Brain microvascular endothelial cell (primary cell): ENCODE results near the gene TUBB.

Experiments
- DNase-seq: peaks from one replicate; pipeline ENCODE4 v3.0.0-alpha.2; 2020
- H3K27ac ChIP-seq: fragments of 250-450 bp; sonication (Bioruptor Pico); 2 replicates; pipeline ENCODE4 v1.5.1; 2020; ENCODE audit warnings: mild to moderate bottlenecking, moderate library complexity
- H3K27me3 ChIP-seq: fragments of 250-450 bp; sonication (Bioruptor Pico); replicated peaks from 2 replicates; pipeline ENCODE4 v1.5.1; 2020; ENCODE audit warnings: mild to moderate bottlenecking
- H3K36me3 ChIP-seq: fragments of 250-450 bp; sonication (Bioruptor Pico); replicated peaks from 2 replicates; pipeline ENCODE4 v1.5.1; 2020; ENCODE audit warnings: mild to moderate bottlenecking
- H3K4me3 ChIP-seq: 2 replicates; pipeline ENCODE4 v1.5.1; 2011; ENCODE audit warnings: low read depth, mild to moderate bottlenecking, control low read depth, low read length, moderate library complexity
- CTCF ChIP-seq: IDR thresholded peaks from 2 replicates; pipeline ENCODE4 v1.5.1; 2011; ENCODE audit warnings: low read depth, mild to moderate bottlenecking, moderate library complexity, low read length, control low read depth, inconsistent platforms; ENCODE audit errors: missing control alignments
- in situ Hi-C: cut with HindIII; loops from 2 replicates; pipeline ENCODE4 v1.10.0; 2017; ENCODE audit warnings: low sequenced_read_pairs, low pct_ligation_motif_present

The TUBB gene

GRCh38 chr6:30707281-30707850 lies 12.8 kb upstream of the TUBB start:
- no peak overlapping the region for H3K27ac ChIP-seq

GRCh38 chr6:30709101-30709868 lies 10.9 kb upstream of the TUBB start:
- H3K4me3 ChIP-seq = no peak overlapping the region
- DNase-seq = no peak
- no peak overlapping the region for H3K27ac ChIP-seq
- TF ChIP-seq CTCF = no peak
- peaks cover 25% of the 10 kb centered on the region for H3K36me3 ChIP-seq
- H3K27me3 ChIP-seq = no peaks in the 10 kb centered on the region
- in situ Hi-C loops = no loop called here

More at GRCh38 chr6:30707281-30707850, 12.8 kb upstream of the TUBB start:
- no peaks in the 10 kb centered on the region for H3K27me3 ChIP-seq
- peaks cover 21% of the 10 kb centered on the region for H3K36me3 ChIP-seq
- no peak overlapping the region for H3K4me3 ChIP-seq
- in situ Hi-C loops = no loop called here
- no peak for TF ChIP-seq CTCF
- DNase-seq = no peak

- DNase-seq = no peak
- no peak overlapping the region for H3K27ac ChIP-seq
- H3K27me3 ChIP-seq = no peaks in the 10 kb centered on the region
- in situ Hi-C loops = no loop called here
- peaks cover 25% of the 10 kb centered on the region for H3K36me3 ChIP-seq
- TF ChIP-seq CTCF = no peak
- H3K4me3 ChIP-seq = no peak overlapping the region
Observed at GRCh38 chr6:30711758-30712380, 8.3 kb upstream of the TUBB start.

GRCh38 chr6:30712441-30712945 lies 7.7 kb upstream of the TUBB start:
- Histone ChIP-seq H3K27me3 (no peaks in the 10 kb centered on the region), H3K27ac (no peak overlapping the region), H3K4me3 (no peak overlapping the region), H3K36me3 (peaks cover 25% of the 10 kb centered on the region)
- no peak for TF ChIP-seq CTCF
- in situ Hi-C loops = no loop called here
- DNase-seq = no peak

GRCh38 chr6:30714263-30714662 lies 5.9 kb upstream of the TUBB start:
- Histone ChIP-seq H3K27me3 (no peaks in the 10 kb centered on the region), H3K27ac (no peak overlapping the region), H3K36me3 (peaks cover 22% of the 10 kb centered on the region), H3K4me3 (no peak overlapping the region)
- TF ChIP-seq CTCF = no peak
- no peak for DNase-seq
- in situ Hi-C loops = no loop called here
